Sigmoid colon (tissue), 4 donors: ENCODE measurements around the gene FURIN.

Experiments
- POLR2A ChIP-seq, 2 donors: fragments of 450-650 bp; IDR thresholded peaks; one replicate each; pipeline ENCODE4 v1.6.1; 2016; ENCODE audit warnings: antibody characterized with exemption in 2 of 2, mild to moderate bottlenecking in 2 of 2, moderate library complexity in 2 of 2
- POLR2AphosphoS5 ChIP-seq, 4 donors: sonication (generic); formaldehyde crosslinking; IDR thresholded peaks; one replicate each; pipeline ENCODE4 v1.6.1; 2017; ENCODE audit warnings: antibody characterized with exemption in 4 of 4
- TF ChIP-seq, protein P1 (sequence below), 4 experiments: fragments of 450-650 bp in 3 of 4; fragments of 200-600 bp in 1 of 4; IDR thresholded peaks; one replicate each; pipeline ENCODE4 v1.5.1; 2016 to 2019; ENCODE audit warnings: antibody characterized with exemption in 4 of 4, mild to moderate bottlenecking in 3 of 4, moderate library complexity in 2 of 4

DNA sequence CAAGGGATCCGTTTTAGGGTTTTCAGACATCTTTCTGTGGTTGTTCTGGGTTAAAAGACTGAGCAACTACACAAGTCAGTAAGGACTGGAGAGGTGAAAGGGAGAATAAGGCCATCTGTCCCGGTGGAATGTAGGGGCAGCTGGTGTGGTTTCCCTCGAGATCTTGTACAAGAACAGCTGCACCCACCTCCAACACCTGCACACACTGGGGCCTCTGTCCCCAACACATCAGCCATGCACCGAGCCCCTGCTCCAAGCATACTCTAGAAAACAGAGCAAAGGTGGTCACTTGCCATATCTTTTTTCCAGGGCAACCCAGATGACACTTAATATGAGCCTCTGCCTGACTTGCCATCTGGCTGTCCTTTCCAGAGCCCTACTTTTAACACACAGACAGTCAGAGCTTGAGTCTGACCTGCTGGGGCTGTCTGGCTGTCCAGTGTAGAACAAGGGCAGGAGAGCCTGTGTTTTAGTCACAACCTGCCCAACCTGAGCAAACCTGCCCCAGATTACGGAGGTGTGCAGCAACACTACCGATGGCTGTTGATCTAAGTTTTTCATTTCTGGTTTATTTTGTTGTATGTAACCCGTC lies 46.9 kb downstream of the FURIN start:
- TF ChIP-seq, protein P1, sequence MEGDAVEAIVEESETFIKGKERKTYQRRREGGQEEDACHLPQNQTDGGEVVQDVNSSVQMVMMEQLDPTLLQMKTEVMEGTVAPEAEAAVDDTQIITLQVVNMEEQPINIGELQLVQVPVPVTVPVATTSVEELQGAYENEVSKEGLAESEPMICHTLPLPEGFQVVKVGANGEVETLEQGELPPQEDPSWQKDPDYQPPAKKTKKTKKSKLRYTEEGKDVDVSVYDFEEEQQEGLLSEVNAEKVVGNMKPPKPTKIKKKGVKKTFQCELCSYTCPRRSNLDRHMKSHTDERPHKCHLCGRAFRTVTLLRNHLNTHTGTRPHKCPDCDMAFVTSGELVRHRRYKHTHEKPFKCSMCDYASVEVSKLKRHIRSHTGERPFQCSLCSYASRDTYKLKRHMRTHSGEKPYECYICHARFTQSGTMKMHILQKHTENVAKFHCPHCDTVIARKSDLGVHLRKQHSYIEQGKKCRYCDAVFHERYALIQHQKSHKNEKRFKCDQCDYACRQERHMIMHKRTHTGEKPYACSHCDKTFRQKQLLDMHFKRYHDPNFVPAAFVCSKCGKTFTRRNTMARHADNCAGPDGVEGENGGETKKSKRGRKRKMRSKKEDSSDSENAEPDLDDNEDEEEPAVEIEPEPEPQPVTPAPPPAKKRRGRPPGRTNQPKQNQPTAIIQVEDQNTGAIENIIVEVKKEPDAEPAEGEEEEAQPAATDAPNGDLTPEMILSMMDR (IDR thresholded peaks at IDR 0.05): no peak
- no peak for TF ChIP-seq POLR2A (IDR thresholded peaks at IDR 0.05)
- no peak for TF ChIP-seq POLR2AphosphoS5 (IDR thresholded peaks at IDR 0.05)
